ENCODE results near the gene PPP1R26.
"Not testable (repeated sequence)": the region's sequence is repeated elsewhere in the genome, so short reads cannot be mapped to it uniquely, and the experiment has no call there.

The PPP1R26 gene

GRCh38 chr9:135479469-135480052 is at the start of gene PPP1R26:
PPP1R26 (plus strand) TSS chr9:135479782; CDS start chr9:135484511, 4,729 bp downstream.
- peak; percentile 64 for DNase-seq

DNA sequence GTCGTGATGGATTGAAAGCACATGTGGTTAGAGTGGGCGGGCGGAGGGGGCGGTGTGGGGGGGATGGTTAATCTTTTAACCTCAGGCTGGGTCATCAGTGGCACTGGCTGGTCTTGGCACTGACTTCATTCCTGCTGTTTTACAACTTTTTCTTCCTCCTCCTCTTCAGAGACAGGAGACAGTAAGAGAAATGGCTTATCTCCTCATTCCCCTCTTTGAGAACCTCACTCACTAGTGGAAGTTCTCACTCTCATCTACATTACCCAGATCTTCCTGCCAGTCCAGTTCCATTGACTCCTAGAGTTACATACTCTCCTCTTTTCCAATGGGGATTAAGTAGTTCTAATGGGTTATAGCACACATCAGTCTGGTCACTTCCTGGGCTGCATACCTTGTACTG is 42.3 kb upstream of the PPP1R26 start:
- no peak for DNase-seq

GRCh38 chr9:135437696-135438095 is 41.9 kb upstream of the PPP1R26 start:
- DNase-seq = not testable (repeated sequence)

GRCh38 chr9:135438581-135439232 is 40.9 kb upstream of the PPP1R26 start:
- DNase-seq = not testable (repeated sequence)

GRCh38 chr9:135439514-135439913 is 40.1 kb upstream of the PPP1R26 start:
- not testable (repeated sequence) for DNase-seq

GRCh38 chr9:135439916-135440315 is 39.7 kb upstream of the PPP1R26 start:
- DNase-seq = no peak

GRCh38 chr9:135440620-135441019 is 39.0 kb upstream of the PPP1R26 start:
- DNase-seq = no peak

GRCh38 chr9:135441105-135442071 is 38.2 kb upstream of the PPP1R26 start:
- not testable (repeated sequence) for DNase-seq

GRCh38 chr9:135442075-135442474 is 37.5 kb upstream of the PPP1R26 start:
- no peak for DNase-seq

GRCh38 chr9:135443797-135444425 is 35.7 kb upstream of the PPP1R26 start:
- DNase-seq = no peak

DNA sequence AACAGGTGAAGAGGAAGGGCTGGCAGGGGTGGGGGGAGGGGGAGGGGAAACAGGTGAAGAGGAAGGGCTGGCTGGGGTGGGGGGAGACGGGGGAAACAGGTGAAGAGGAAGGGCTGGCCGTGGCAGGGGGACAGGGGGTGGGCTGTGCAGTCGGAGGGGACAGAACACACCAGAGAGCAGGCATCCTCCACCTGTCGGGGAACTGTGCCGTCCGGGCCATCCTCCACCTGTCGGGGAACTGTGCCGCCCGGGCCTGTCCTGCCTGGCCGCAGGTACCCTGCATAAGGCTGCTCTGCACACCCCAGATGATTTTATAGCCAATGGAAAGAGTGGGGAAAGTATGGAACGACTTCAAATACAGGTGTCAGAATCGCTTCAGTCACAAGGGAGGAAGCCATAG is 32.5 kb upstream of the PPP1R26 start:
- no peak for DNase-seq

DNA sequence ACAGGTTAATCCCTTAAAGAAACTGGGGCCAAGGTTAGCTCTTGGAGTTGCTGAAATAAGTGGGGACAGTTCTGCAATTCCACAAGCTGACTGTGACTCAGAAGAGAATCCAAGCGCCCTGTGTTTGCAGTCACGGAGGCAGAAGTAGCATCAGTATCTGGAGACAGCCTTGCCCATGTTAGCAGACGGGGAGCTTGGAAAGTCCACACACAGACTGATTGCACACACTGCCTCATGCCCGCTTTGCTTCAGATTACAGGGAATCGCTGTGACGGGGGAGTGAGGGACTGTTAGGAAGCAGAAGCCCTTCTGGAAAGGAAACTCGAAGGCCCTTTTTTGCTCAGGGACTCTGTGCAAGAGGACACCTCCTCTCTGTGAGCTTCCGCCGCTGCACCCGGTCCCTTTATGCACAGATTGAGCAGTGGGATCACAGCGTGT is 30.9 kb upstream of the PPP1R26 start:
- DNase-seq = no peak

DNA sequence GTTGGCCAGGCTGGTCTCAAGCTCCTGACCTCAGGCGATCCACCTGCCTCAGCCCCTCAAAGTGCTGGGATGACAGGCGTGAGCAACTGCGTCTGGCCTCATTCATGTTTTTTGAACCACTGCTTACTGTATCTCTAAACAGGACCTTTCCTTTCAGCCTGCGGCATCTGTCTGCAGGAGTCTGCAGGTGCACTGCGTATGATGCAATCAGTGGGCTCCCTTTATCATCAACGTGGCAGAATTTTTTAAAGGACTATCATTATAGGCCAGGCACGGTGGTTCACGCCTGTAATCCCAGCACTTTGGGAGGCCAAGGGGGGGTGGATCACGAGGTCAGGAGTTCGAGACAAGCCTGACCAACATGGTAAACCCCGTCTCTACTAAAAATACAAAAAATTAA is 30.1 kb upstream of the PPP1R26 start:
- peak; percentile 79 for DNase-seq

- no peak for DNase-seq
Observed at GRCh38 chr9:135450956-135451355, 28.6 kb upstream of the PPP1R26 start.

GRCh38 chr9:135451909-135452308 is 27.7 kb upstream of the PPP1R26 start:
- DNase-seq = not testable (repeated sequence)

GRCh38 chr9:135454737-135455136 is 24.8 kb upstream of the PPP1R26 start:
- DNase-seq = no peak

GRCh38 chr9:135455401-135456030 is 24.1 kb upstream of the PPP1R26 start:
- DNase-seq = no peak

GRCh38 chr9:135456436-135457104 is 23.0 kb upstream of the PPP1R26 start:
- DNase-seq = no peak

- DNase-seq = not testable (repeated sequence)
Observed at GRCh38 chr9:135458478-135458877, 21.1 kb upstream of the PPP1R26 start.

GRCh38 chr9:135461936-135462335 is 17.6 kb upstream of the PPP1R26 start:
- no peak for DNase-seq

DNA sequence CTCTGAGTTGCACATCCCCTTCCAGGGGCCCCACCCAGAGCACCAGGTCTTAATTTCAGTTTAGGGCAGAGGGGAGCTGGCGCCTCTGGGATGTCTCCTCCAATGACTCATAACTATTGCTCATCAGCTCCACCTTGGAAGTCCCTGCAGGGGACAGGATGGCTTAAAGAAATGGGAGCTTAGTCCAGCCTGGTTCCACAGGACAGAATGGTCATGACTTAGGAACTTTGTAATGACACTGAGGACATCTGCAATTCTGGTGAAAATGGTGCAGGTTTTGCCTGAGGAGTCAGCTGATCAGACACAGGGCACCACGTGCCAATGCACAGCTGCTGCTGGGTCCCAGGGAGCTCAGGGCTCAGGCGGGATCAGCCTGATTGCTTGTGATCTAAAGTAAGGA is 16.4 kb upstream of the PPP1R26 start:
- DNase-seq = no peak

GRCh38 chr9:135464181-135464580 is 15.4 kb upstream of the PPP1R26 start:
- no peak for DNase-seq
